Gastroesophageal sphincter (tissue), 4 donors: ENCODE results near the gene OCSTAMP. TPM values are rescaled to one million over a fixed set of nuclear protein-coding genes. Genes with fewer than 3 reads are reported as not detected.

Experiments
- ATAC-seq: fragments of 150-250 bp; one replicate; pipeline ENCODE4 v1.9.1; 2016; ENCODE audit warnings: mild to moderate bottlenecking, moderate library complexity
- H3K27ac ChIP-seq, 4 donors: fragments of 200-600 bp; sonication (generic) in 3 of 4; 1 replicate in 3 of 4; 2 replicates in 1 of 4; pipeline ENCODE4 v1.5.1; 2016 to 2019
- H3K27me3 ChIP-seq: fragments of 200-600 bp; sonication (generic); one replicate; pipeline ENCODE4 v1.5.1; 2019
- H3K36me3 ChIP-seq, 2 donors: fragments of 200-600 bp; sonication (generic); one replicate each; pipeline ENCODE4 v1.5.1; 2019; ENCODE audit warnings: control low read depth in 1 of 2
- H3K4me1 ChIP-seq, 3 donors: fragments of 200-600 bp; sonication (generic); 1 replicate in 2 of 3; 2 replicates in 1 of 3; pipeline ENCODE4 v1.5.1; 2016 to 2019; ENCODE audit warnings: control low read depth in 2 of 3
- H3K4me3 ChIP-seq, 2 donors: fragments of 200-600 bp; sonication (generic); one replicate each; pipeline ENCODE4 v1.5.1; 2019; ENCODE audit warnings: mild to moderate bottlenecking in 1 of 2, moderate library complexity in 1 of 2
- H3K9me3 ChIP-seq, 3 donors: fragments of 200-600 bp; sonication (generic); one replicate each; pipeline ENCODE4 v1.5.1; 2017 to 2019; ENCODE audit warnings: control low read depth in 2 of 3
- EP300 ChIP-seq: sonication (generic); formaldehyde crosslinking; IDR thresholded peaks from one replicate; pipeline ENCODE4 v1.6.1; 2017; ENCODE audit warnings: antibody characterized with exemption, mild to moderate bottlenecking
- POLR2A ChIP-seq, 2 donors: fragments of 450-650 bp; IDR thresholded peaks; one replicate each; pipeline ENCODE4 v1.6.1; 2017; ENCODE audit warnings: antibody characterized with exemption in 2 of 2, mild to moderate bottlenecking in 2 of 2, moderate library complexity in 1 of 2
- POLR2AphosphoS5 ChIP-seq: sonication (generic); formaldehyde crosslinking; IDR thresholded peaks from one replicate; pipeline ENCODE4 v1.6.1; 2017; ENCODE audit warnings: antibody characterized with exemption
- WGBS, 2 donors: methylation state at CpG; one replicate each; pipeline ENCODE4 v1.1.5; 2018; ENCODE audit warnings: low coverage in 1 of 2; 5-methylcytosine and 5-hydroxymethylcytosine counted together
- total RNA-seq, 4 donors: library from RNA; depleted of rRNA; stranded (reverse); fragments of >200 nt; gene quantifications; one replicate each; pipeline ENCODE4 v1.1.0, GENCODE V29; 2016
- TF ChIP-seq, protein P1 (sequence below), 4 experiments: fragments of 200-600 bp in 2 of 4; fragments of 450-650 bp in 2 of 4; sonication (generic) in 1 of 4; IDR thresholded peaks; one replicate each; pipeline ENCODE4 v1.5.1; 2017 to 2019; ENCODE audit warnings: antibody characterized with exemption in 4 of 4, mild to moderate bottlenecking in 2 of 4, moderate library complexity in 2 of 4

Gene OCSTAMP
- total RNA-seq, 4 donors from 2014 or later, result not detected

DNA sequence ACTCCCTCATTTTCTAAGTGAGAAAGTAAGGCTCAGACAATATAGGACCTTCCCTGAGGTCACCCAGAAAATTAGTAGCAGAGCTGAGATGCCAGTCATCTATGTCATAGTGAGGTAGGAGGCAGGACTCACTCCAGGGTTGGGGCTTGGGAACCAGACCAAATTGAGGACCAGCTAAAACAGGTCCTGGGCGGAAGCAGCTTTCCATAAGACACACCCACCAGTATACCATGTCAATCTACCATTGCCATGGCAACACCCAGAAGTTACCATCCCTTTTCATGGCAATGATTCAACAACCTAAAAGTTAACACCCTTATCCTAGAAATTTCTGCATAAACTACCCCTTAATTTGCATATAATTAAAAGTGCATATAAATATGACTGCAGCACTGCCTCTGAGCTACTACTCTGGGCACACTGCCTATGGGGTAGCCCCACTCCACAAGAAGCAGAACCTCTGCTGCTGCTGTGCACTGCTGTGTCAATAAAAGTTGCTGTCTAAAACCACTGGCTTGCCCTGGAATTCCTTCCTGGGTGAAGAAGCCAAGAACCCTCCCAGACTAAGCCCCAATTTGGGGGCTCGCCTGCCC is 30.3 kb upstream of the OCSTAMP start:
- H3K27ac ChIP-seq, result no peak overlapping the region
- H3K36me3 ChIP-seq, result no peaks in the 10 kb centered on the region
- no peaks in the 10 kb centered on the region for H3K9me3 ChIP-seq
- no peaks in the 10 kb centered on the region for H3K4me1 ChIP-seq
- peaks cover 4% of the 10 kb centered on the region for H3K27me3 ChIP-seq
- no peak for ATAC-seq
- H3K4me3 ChIP-seq, result no peak overlapping the region
- WGBS, 2 donors, result 83 to 100% methylated on average over 1 of the region's 2 CpGs
- TF ChIP-seq, protein P1, sequence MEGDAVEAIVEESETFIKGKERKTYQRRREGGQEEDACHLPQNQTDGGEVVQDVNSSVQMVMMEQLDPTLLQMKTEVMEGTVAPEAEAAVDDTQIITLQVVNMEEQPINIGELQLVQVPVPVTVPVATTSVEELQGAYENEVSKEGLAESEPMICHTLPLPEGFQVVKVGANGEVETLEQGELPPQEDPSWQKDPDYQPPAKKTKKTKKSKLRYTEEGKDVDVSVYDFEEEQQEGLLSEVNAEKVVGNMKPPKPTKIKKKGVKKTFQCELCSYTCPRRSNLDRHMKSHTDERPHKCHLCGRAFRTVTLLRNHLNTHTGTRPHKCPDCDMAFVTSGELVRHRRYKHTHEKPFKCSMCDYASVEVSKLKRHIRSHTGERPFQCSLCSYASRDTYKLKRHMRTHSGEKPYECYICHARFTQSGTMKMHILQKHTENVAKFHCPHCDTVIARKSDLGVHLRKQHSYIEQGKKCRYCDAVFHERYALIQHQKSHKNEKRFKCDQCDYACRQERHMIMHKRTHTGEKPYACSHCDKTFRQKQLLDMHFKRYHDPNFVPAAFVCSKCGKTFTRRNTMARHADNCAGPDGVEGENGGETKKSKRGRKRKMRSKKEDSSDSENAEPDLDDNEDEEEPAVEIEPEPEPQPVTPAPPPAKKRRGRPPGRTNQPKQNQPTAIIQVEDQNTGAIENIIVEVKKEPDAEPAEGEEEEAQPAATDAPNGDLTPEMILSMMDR (IDR thresholded peaks at IDR 0.05), result no peak
- TF ChIP-seq POLR2AphosphoS5 (no peak), EP300 (no peak), POLR2A (IDR thresholded peaks at IDR 0.05) (no peak)

DNA sequence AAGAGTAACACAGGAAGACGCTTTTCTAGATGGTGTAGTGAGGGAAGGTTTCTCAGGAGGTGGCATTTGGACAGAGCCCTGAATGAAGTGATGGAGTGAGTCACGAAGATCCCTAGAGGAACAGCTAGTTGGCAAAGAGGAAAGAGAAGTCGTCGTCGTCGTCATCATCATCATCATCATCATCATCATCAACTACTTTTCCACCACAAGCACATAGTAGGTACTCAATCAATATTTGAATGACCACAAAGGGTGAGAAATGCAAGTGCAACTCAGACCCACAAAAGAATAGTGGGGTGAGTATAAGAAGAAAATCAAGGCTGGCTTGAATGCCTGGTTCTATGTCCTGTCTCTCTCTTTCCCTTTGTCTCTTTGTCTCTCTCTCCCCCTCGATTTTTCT is 28.3 kb upstream of the OCSTAMP start:
- WGBS, 2 donors, result 86 to 89% methylated on average over 5 to 7 of the region's 7 CpGs
- no peaks in the 10 kb centered on the region for H3K4me1 ChIP-seq
- H3K36me3 ChIP-seq, result no peaks in the 10 kb centered on the region
- peaks cover 4% of the 10 kb centered on the region for H3K27me3 ChIP-seq
- no peak overlapping the region for H3K27ac ChIP-seq
- ATAC-seq, result no peak
- H3K4me3 ChIP-seq, result no peak overlapping the region
- TF ChIP-seq EP300, result no peak
- no peak for TF ChIP-seq POLR2AphosphoS5
- TF ChIP-seq, protein P1 (IDR thresholded peaks at IDR 0.05), result no peak
- no peak for TF ChIP-seq POLR2A (IDR thresholded peaks at IDR 0.05)
- H3K9me3 ChIP-seq, result no peaks in the 10 kb centered on the region

DNA sequence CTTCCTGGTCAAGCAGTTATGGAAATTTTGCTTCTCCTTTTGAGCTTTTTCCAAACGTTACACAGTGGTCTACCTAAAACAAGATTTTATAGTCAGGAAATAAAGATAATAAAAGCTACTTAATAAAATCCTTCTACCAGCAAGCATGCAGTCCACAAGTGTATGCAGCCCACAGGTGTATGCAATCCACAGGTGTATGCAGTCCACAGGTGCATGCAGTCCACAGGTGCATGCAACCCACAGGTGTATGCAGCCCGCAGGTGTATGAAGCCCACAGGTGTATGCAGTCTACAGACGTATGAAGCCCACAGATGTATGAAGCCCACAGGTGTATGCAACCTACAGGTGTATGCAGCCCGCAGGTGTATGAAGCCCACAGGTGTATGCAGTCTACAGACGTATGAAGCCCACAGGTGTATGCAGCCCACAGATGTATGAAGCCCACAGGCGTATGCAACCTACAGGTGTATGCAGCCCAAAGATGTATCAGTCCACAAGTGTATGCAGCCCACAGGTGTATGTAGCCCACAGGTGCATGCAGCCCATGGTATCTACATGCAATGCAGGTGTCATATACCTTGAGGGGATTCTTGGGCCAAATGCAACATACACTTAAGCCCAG is 26.4 kb upstream of the OCSTAMP start:
- Histone ChIP-seq H3K4me1 (peaks cover 0 to 8% (median 0%) of the 10 kb centered on the region in 3 donors), H3K27ac (no peak overlapping the region), H3K9me3 (no peaks in the 10 kb centered on the region), H3K4me3 (no peak overlapping the region), H3K36me3 (no peaks in the 10 kb centered on the region), H3K27me3 (peaks cover 4% of the 10 kb centered on the region)
- no peak for TF ChIP-seq POLR2A (IDR thresholded peaks at IDR 0.05)
- no peak for TF ChIP-seq EP300
- TF ChIP-seq, protein P1 (IDR thresholded peaks at IDR 0.05), result no peak
- no peak for TF ChIP-seq POLR2AphosphoS5
- ATAC-seq, result no peak
- WGBS, 2 donors, result 70 to 100% methylated on average over 1 to 4 of the region's 6 CpGs

DNA sequence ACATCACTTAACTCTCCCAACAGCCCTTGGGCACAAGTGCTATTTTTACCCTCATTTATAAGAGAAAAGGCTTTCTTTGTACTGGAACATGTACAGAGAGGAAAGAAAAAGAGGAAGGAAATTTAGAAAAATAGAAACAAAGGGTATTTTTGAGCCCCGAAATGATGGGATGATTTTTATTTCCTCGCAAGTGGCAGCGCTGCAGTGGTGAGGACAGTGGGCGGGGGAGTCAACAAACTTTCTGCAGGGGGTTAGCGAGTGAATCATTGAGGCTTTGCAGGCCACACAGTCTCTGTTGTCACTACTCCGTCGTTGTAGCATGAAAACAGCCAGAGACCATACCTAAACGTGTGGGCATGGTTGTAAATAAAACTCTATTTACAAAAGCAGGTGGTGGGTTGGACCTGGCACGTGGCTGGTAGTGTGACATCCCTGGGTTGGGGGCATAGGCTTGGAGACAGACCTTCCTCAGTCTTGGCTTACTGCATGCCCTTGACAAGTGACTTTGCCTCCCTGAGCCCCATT is 25.5 kb upstream of the OCSTAMP start:
- Histone ChIP-seq H3K4me1 (peaks cover 0 to 12% (median 0%) of the 10 kb centered on the region in 3 donors), H3K9me3 (no peaks in the 10 kb centered on the region), H3K36me3 (no peaks in the 10 kb centered on the region), H3K4me3 (no peak overlapping the region), H3K27me3 (peaks cover 4% of the 10 kb centered on the region), H3K27ac (no peak overlapping the region)
- ATAC-seq, result no peak
- 47 to 53% methylated on average over 6 to 8 of the region's 9 CpGs for WGBS, 2 donors
- TF ChIP-seq, protein P1 (IDR thresholded peaks at IDR 0.05), result no peak
- no peak for TF ChIP-seq EP300
- no peak for TF ChIP-seq POLR2A (IDR thresholded peaks at IDR 0.05)
- no peak for TF ChIP-seq POLR2AphosphoS5

DNA sequence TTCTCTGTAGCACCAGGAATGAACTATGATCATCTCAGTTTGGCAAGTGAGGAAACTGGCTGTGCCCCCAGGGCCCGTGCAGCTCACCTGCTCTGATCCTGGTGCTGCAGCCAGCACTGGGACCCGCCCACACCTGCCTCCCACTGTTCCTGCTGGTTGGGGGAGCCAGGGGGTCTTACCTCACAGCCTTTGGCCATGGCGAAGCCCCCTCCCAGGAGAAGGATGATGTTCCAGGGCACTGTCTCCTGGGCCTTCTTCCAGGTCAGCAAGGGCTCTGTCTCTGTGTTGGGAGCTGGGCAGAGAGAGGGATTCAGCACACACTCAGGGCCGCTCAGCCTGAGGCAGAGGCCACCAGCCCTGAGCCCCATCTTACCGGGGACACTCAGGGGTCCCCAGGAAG is 24.9 kb upstream of the OCSTAMP start:
- no peak for ATAC-seq
- no peak for TF ChIP-seq EP300
- TF ChIP-seq, protein P1 (IDR thresholded peaks at IDR 0.05), result no peak
- no peak for TF ChIP-seq POLR2A (IDR thresholded peaks at IDR 0.05)
- TF ChIP-seq POLR2AphosphoS5, result no peak
- no peak overlapping the region for H3K4me3 ChIP-seq
- 60% methylated on average over 1 of the region's 5 CpGs; no CpG with 5 or more reads in 1 of the 2 donors for WGBS, 2 donors
- peaks cover 4% of the 10 kb centered on the region for H3K27me3 ChIP-seq
- H3K9me3 ChIP-seq, result no peaks in the 10 kb centered on the region
- no peaks in the 10 kb centered on the region for H3K36me3 ChIP-seq
- H3K4me1 ChIP-seq, result peaks cover 0 to 12% (median 0%) of the 10 kb centered on the region in 3 donors
- no peak overlapping the region for H3K27ac ChIP-seq
